Smooth muscle cell of the brain vasculature (primary cell): ENCODE results near the gene ZC3HAV1L.
"Not testable (repeated sequence)": the region's sequence is repeated elsewhere in the genome, so short reads cannot be mapped to it uniquely, and the experiment has no call there.

Experiments used
- DNase-seq: peaks from one replicate; pipeline ENCODE4 v3.0.0-alpha.2; 2012; ENCODE audit warnings: low read depth, low spot score

ZC3HAV1L gene, protein sequence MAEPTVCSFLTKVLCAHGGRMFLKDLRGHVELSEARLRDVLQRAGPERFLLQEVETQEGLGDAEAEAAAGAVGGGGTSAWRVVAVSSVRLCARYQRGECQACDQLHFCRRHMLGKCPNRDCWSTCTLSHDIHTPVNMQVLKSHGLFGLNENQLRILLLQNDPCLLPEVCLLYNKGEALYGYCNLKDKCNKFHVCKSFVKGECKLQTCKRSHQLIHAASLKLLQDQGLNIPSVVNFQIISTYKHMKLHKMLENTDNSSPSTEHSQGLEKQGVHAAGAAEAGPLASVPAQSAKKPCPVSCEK

DNA sequence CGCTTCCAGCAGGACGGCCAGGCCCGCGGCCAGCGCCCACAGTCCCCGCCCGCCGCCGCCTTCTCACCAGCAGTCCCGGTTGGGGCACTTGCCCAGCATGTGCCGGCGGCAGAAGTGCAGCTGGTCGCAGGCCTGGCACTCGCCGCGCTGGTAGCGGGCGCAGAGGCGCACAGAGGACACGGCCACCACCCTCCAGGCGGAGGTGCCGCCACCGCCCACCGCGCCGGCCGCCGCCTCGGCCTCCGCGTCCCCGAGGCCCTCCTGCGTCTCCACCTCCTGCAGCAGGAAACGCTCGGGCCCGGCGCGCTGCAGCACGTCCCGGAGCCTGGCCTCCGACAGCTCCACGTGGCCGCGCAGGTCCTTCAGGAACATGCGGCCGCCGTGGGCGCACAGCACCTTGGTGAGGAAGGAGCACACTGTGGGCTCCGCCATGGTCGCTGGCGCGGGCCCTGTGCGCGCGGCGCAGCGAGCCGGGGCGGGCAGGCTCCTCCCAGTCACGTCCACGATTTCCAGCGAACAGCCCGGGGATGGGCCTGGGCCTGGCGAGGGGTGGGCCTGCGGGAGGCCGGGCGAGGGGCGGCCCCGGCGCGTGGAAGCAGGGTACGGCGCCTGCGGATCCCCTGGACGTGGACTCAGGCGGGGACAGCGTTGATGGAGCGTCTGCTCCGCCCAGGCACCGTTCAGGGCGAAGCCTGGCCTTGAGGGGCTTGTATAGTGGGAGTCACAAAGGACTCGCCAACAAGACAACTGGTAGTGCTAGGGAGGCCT is at the start of gene ZC3HAV1L:
ZC3HAV1L (minus strand) TSS at position 457 of the 768 bp plus-strand sequence; CDS start at position 432, 25 bp downstream.
- no peak for DNase-seq

DNA sequence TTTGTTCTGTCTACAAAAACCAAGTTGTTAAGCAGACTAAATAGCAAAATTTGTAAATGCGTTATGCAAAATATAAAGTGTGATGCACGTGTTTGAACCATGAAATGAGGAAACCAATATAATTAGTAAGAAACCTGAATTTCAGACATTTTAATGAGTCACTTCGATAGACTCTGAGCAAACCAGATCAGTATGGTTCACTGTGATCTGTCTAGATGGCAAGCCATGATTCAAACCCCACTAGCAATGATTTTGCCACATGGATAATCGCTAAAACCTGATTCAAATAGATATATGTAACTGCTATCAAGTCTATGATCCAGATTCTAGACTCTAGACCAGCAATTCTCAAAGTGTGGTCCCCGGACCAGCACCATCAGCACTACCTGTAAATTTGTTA is 48.9 kb upstream of the ZC3HAV1L start:
- no peak for DNase-seq

DNA sequence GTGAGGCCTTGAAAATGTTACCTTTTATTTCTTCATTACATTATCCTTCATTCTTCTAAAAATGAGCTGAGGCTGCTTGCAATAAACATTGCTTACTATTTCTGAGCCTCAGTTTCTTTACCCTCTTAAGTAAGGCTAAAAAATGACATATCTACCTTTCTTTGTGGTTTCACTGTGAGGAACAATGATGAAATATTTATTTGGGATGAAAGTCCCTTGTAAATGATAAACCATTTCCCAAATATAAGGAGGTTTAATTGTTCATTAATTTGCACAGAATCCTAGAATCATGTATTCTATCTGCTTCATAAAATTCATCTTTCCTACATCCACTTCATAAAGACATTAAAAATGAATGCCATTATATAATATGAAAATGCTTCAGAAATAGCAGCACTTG is 45.7 kb upstream of the ZC3HAV1L start:
- no peak for DNase-seq

DNA sequence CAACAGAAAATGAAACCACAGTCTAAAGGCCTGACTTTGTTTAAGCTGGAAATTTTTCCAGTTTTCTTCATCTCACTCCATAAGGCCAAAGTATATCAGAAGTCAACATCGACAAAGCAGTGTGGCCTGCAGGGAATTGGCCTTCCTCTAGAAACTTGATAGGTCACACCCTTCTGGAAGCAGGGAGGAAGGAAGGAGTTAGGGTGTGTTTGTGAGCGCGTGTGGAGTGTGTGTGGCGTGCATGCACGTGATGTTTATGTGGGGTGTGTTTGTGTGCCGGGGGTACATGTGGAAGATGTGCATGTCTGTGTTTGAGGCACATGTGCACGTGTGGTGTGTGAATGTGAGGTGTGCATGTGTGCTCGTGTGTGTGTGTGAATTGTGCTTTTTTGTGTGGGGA is 45.1 kb upstream of the ZC3HAV1L start:
- no peak for DNase-seq

DNA sequence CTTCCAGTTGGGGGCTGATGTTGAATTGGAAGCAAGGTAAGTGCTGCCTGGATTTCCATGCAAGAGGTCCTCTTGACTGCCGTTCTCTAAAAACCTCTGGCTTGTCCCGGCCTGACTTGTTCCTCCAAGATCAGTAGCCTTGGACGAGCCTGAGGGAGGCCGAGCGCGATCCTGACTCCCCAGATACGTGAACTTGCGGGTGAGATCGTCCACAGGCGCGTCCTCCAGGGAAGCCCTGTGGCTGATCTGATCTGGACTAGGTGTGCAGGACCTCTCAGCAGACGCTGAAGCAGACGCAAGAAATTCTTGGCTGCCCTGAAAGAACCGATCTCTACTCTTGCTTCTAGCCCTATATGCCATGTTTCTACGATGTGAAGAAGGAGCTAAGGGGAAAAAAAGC is 44.0 kb upstream of the ZC3HAV1L start:
- DNase-seq, result no peak

DNA sequence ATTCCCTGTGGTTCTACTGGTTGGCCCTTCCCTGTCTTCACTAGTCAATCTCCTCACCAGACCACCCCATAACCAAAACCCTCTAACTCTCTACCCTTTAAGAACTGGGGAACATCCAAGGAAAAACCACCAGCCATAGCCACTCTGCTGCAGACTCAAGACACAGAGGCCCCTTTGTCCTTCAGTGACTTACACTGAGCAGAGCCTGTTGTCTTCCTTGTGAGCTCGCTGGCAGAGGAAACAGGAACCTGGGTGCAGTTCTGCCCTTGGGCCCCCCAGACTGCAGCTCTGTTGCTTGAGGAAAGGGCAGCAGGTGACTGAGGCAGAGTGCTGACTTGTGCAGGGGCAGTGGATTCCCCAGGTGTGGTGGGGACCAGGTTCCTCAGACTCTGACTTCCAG is 43.1 kb upstream of the ZC3HAV1L start:
- no peak for DNase-seq

DNA sequence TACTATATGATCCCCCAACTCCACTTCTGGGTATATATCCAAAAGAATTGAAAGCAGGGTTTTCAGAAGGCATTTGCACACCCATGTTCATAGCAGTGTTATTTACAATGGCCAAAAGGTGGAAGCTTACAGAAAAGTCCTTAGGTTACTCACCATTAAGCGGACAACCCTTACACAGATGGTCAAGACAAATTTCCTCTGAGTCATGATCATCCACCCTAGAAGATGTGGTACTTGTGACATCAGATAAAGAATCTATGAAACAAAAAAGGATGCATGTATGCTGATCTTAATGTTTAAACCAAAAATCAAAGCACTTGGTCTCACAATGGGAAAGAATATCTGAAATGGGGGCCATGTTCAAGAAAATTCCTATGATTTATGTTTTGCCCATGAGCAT is 42.6 kb upstream of the ZC3HAV1L start:
- no peak for DNase-seq

DNA sequence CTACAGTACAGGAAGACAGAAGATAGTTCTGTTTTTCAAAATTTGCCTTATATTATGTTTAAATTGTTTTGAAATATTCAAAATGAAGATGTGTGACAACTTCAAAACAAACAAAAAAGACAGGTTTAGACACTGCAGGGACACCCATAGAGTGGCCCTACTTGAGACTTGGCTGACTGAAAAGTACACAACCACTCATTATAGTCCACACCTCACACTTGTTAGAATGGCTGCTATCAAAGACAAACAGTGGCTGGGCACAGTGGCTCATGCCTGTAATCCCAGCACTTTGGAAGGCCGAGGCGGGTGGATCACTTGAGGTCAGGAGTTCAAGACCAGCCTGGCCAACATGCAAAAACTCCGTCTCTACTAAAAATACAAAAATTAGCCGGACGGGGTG is 41.9 kb upstream of the ZC3HAV1L start:
- not testable (repeated sequence) for DNase-seq

DNA sequence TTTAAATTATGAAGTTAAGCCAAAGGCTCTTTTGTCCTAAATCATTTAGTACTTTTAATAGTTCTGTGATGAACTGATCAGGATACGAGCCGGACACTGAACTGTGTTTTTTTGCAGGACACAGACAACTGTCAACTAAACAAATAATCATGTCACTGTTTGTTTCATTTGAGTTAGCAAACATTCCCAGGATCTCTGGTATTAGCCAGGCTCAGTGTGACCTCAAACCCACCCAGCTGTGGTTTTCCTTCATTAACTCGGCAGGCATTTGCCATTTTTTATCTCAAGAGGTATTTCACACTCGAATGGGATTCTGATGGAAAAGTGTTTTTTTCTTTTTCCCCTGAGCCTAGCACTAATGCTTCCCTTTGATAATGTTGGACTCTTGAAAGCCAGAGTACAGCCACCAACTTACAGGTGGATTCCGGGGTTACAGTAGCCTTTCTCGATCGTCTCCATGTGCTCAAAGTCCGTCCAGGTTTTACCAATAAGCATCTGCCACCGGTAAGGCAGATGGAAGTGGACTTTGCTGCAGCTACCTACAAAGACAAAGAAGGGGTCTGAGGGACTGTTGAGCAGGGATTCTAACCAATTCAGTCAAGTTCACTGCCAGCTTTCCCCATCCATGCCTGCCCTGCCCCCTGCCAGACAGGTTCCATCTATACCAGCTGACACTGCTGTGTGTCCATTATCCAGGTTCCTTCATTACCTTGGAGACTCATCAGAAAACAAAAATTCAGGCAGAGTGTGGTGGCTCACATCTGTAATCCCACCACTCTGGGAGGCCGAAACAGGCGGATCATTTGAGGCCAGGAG is 40.2 kb upstream of the ZC3HAV1L start:
- no peak for DNase-seq

DNA sequence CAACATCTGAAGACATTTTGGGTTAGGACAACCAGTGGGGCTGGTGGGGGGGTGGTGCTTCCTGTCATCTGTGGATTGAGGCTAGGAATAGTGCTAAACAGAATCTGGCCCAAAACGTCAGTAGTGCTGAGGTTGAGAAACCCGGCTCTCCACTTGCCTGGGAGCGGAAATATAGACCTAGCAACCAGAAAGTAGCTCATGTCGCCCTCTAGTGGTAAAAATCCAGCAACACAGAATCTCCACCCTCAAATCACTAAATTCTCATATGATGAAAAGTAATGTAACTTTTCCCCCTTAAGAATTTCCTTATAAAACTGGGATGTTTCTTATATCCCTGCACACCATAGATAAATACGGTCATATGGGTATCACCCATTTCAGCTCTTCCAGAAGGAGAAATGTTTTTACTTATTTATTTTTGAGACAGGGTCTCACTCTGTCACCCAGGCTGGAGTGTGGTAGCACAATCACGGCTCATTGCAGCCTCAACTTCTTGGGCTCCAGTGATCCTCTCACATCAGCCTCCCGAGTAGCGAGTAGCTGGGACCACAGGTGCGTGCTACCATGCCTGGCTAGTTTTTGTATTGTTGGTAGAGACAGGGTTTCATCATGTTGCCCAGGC is 39.3 kb upstream of the ZC3HAV1L start:
- DNase-seq, result peak; percentile 45

DNA sequence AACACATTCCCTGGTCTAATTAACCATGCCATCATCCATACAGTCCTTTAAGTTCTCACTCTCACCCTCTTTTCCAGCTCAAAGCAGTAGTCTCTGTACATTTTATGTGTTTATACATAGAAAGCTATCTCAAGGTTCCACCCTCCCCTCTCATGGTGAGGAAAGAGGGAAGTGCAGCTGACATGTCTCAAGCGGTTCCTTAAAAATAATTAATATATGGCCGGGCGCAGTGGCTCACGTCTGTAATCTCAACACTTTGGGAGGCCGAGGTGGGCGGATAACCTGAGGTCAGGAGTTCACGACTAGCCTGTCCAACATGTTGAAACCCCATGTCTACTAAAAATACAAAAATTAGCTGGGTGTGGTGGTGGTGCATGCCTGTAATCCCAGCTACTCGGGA is 37.0 kb upstream of the ZC3HAV1L start:
- DNase-seq, result no peak

DNA sequence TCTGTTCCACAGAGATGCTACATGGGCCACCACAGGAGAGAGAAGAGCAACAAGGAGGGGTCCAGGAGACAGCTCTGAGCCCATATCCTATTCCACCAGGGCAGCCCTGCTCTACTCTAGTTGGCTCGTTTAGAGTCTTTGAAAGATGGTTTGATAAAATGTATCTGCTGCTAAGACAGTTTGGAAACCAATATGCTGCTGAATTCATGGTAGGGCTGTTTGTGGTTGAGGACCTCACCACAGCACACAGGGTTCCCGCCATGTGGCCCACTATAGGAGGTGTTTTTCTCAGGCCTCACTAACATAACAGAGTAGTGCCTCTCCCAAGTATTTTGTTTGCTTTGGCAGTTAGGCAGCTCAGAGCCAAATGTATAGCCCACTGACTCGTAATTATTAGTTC is 35.8 kb upstream of the ZC3HAV1L start:
- DNase-seq, result no peak

DNA sequence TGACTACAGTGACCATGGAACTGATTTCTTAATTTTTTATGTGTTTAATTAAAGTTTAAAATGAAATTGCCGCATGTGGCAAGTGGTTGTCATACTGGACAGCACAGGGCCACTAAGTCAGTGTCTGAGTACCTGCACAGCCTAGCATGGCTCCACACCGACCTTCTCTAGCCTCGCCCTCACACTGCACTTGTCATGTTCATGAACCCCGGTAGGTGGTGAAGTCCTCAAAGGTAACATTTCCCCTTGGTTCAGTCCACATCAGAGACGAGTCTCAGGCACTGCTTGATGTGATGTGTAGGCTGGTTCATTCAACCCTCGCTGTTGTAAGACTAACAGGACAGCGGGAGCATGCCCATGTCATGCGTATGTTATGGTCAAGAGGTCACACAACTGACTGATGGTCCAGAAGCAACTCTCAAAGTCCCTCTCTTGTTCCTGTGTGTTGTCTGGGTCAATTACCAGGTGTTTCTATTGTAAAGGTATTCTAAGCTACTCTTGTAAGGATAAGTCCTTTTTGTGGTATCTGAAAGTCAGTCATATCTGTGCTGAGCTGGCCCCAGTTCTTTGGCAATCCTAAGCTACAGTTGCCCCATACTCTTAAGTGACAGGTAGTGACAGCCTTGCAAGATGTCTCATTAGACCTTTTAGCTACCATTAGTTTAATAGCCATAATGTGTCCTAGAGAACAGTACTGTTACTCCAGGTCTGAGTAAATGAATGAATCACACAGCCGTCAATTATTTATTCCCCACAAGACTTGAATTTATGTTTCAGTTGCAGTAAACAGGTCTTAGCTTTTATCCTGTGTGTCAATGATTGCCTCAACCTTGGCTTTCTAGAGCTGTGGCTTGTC is 32.9 kb upstream of the ZC3HAV1L start:
- no peak for DNase-seq

DNA sequence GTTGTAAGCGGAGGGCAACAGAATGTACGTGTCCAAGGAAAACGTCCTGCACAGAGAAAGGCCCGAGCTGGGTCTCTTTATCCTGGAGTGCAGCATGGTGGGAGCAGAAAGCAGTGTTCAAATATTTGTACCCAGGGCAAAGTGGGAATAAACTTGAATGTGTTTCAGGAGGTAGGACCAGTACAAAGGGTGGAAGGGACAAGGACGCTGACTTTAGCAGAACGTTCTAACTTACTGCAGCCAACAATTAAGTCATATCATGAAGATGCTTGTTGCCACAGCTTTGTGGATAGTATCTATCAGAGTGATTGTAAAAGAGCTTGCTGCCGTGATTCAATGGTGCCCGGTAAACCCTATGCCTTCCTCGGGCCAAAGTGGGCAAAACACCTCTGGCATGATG is 30.5 kb upstream of the ZC3HAV1L start:
- no peak for DNase-seq

DNA sequence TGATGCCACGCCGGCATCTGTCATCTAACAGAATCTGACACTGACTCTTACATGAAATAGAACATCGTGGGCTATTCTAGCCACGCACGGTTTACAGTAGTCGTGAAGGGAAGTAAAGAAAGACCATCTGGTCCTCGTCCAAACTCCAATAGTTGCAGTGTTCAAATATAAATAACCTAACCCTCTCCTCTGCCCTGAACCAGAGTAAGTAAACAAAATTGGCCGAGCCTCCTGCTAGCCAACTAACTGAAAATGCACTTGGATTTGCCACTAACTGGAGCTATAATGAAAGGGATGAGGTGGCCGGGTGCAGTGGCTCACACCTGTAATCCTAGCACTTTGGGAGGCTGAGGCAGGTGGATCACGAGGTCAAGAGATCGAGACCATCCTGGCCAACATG is 29.5 kb upstream of the ZC3HAV1L start:
- no peak for DNase-seq

DNA sequence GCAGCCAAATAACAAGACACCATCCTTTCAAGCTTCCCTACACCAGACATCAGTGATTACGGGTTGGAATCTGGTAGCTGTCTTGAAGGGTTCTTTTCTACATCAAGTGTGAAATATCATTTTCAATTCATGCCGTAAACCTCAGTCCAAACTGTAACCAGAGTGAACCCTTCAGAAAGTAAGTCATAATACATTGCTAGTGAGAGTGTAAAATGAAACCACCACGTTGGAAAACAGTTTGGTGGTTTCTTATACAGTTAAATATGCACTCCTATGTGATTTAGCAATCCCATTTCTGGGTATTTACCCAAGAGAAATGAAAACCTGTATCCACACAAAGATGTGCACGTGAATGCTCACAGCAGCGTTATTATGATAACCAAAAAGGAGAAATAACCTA is 25.6 kb upstream of the ZC3HAV1L start:
- DNase-seq, result no peak

DNA sequence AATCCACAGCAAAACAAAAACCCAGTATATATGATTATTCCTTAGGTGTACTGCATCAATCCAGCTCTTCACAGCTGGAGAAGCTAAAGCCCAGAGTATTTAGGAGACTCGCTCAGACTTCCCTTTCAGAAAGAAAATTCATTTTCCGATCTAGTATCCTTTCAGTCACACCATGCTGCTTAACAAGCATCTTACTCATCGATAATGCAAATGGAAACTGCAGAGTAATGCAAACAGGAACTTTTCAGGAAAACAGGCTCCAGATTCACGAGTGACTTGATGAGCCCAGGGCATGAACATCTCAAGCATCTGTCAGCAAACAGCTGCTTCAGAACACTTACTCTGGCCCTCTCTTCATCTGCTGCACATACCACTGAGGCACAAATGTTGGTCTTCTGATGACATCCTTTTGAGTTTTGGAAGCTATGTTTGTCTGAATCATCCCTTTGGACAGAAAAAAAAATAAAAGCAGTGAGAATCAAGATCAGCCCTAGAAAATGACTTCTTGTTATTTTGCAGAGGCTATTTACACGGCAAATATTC is 24.9 kb upstream of the ZC3HAV1L start:
- no peak for DNase-seq

DNA sequence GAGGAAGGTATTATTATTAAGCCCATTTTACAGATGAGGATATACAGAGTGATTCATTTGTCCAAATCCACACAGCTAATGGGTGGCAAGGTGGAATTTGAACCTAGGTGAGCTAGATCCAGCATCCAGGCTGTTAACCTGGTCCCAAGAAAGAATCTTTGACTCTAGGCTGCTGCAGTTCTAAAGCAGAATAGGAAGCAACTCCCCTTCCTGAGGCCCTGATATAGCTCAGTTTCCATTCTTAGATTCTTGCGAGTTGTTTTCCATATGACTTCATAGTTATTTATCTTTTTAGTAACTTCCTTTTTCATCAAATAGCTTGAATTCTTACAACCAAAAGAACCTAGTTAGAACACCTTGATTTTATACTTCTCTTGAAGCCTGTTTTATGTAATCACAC is 24.1 kb upstream of the ZC3HAV1L start:
- no peak for DNase-seq

DNA sequence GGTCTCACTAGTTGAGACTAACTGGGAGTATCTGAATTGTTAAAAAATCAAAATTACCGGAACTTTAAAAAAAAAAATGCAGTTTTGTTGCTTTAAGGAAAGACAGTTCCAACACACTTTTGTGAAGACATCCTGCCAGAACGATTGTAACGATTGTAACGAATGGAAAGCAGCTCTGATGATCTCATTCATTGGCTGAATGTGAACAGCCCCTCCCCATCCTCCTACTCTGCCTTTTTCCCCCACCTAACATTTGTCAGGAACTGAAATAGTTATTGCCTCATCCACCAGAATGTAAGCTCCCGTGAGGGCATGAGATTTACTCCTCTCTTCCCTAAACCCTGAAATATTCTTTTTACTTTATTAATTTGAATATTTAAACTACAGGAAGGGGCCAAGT is 23.1 kb upstream of the ZC3HAV1L start:
- DNase-seq, result no peak

DNA sequence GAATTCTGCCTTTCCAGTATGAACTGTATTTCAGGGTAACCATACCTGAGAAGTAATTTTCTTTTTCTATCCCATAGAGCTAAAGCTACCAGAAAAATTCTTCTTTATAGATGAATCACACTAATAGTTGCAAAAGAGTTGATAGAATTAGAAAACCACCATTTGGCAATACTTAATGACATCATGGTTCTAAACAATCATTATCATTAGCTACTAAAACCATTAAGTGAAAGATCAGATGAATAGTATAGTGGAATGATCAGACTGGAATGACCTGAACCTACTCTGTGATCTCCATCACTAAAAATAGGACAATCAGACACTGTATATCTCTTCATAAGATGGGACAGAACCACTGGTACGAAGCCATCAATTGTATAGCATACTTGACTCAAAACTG is 19.8 kb upstream of the ZC3HAV1L start:
- DNase-seq, result no peak

DNA sequence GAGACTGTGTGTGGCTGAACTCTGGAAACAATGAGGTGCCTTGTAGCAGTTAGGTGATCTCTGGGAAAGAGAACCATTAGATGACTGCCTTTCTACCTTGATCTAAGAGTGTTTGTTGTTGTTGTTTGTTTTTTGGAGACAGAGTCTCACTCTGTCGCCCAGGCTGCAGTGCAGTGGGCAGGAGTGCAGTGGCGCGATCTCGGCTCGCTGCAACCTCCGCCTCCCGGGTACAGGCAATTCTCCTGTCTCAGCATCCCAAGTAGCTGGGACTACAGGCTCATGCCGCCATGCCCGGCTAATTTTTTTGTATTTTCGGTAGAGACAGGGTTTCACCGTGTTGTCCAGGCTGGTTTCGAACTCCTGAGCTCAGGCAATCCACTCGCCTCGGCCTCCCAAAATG is 18.8 kb upstream of the ZC3HAV1L start:
- DNase-seq, result not testable (repeated sequence)
